CD14-positive monocyte (primary cell): ENCODE measurements around the gene COMMD1. TPM values are rescaled to one million over a fixed set of nuclear protein-coding genes. Genes with fewer than 3 reads are reported as not detected.
A peak's percentile ranks its signal among the peaks of the same experiment; 100 is the strongest.

Experiments used
- DNase-seq, 3 donors: peaks; one replicate each; pipeline ENCODE4 v3.0.0-alpha.2; 2011 to 2022
- H2AFZ ChIP-seq: 2 replicates; pipeline ENCODE4 v1.6.0; 2012; ENCODE audit warnings: mild to moderate bottlenecking, low read depth, low read length, inconsistent platforms; ENCODE audit not compliant: insufficient read depth, poor library complexity, severe bottlenecking
- H3K27ac ChIP-seq, 2 donors: 1 replicate in 1 of 2; 2 replicates in 1 of 2; pipeline ENCODE4 v1.5.1; 2012 to 2013; ENCODE audit warnings: low read length in 2 of 2, control low read depth in 1 of 2, inconsistent platforms in 1 of 2, low read depth in 1 of 2, mild to moderate bottlenecking in 1 of 2
- H3K27me3 ChIP-seq, 2 donors: one replicate each; pipeline versions ENCODE4 v1.6.0 to v1.6.1; 2011 to 2013; ENCODE audit warnings: low read length in 2 of 2; ENCODE audit not compliant: control insufficient read depth in 2 of 2, insufficient read depth in 2 of 2
- H3K36me3 ChIP-seq, 2 donors: replicated peaks in 1 of 2; 1 replicate in 1 of 2; 2 replicates in 1 of 2; pipeline versions ENCODE4 v1.5.1 to v1.6.1; 2012 to 2013; ENCODE audit warnings: low read length in 2 of 2, control low read depth in 1 of 2, inconsistent platforms in 1 of 2, mild to moderate bottlenecking in 1 of 2; ENCODE audit not compliant: insufficient read depth in 2 of 2, control insufficient read depth in 1 of 2
- H3K4me1 ChIP-seq, 2 donors: 1 replicate in 1 of 2; 2 replicates in 1 of 2; pipeline versions ENCODE4 v1.5.1 to v1.6.1; 2012 to 2013; ENCODE audit warnings: low read length in 2 of 2, control low read depth in 1 of 2, inconsistent platforms in 1 of 2, mild to moderate bottlenecking in 1 of 2, moderate library complexity in 1 of 2; ENCODE audit not compliant: insufficient read depth in 2 of 2, control insufficient read depth in 1 of 2
- H3K4me2 ChIP-seq: replicated peaks from 2 replicates; pipeline ENCODE3; 2012; ENCODE audit warnings: low read length, moderate library complexity, mild to moderate bottlenecking; ENCODE audit not compliant: poor library complexity, severe bottlenecking; ENCODE audit errors: extremely low read depth
- H3K4me3 ChIP-seq, 3 experiments: fragments of 200-600 bp in 1 of 3; sonication (generic) in 1 of 3; replicated peaks in 1 of 3; 1 replicate in 2 of 3; 2 replicates in 1 of 3; pipeline ENCODE4 v1.5.1; 2011 to 2013; ENCODE audit warnings: low read length in 3 of 3, mild to moderate bottlenecking in 3 of 3, control low read depth in 2 of 3, low read depth in 2 of 3, inconsistent platforms in 1 of 3, moderate library complexity in 1 of 3
- H3K79me2 ChIP-seq: 2 replicates; pipeline ENCODE4 v1.6.0; 2012; ENCODE audit warnings: mild to moderate bottlenecking, control low read depth, inconsistent platforms, low read length, moderate library complexity; ENCODE audit not compliant: insufficient read depth
- H3K9ac ChIP-seq: 2 replicates; pipeline ENCODE4 v1.6.0; 2017; ENCODE audit warnings: low read length, mild to moderate bottlenecking; ENCODE audit not compliant: insufficient read depth, poor library complexity, severe bottlenecking
- H3K9me3 ChIP-seq, 2 donors: replicated peaks in 1 of 2; 1 replicate in 1 of 2; 2 replicates in 1 of 2; pipeline versions ENCODE4 v1.5.1 to v1.6.1; 2012 to 2013; ENCODE audit warnings: low read length in 2 of 2, control low read depth in 1 of 2; ENCODE audit not compliant: control insufficient read depth in 1 of 2, insufficient read depth in 1 of 2
- H4K20me1 ChIP-seq: 2 replicates; pipeline ENCODE4 v1.6.0; 2012; ENCODE audit warnings: mild to moderate bottlenecking, low read length, control low read depth, moderate library complexity; ENCODE audit not compliant: insufficient read depth
- H3K27ac Mint-ChIP-seq, 7 donors: one replicate each; pipeline ENCODE4 v1.8.0; 2020; ENCODE audit warnings: mild to moderate bottlenecking in 7 of 7, mixed read lengths in 7 of 7, moderate library complexity in 6 of 7, inconsistent platforms in 2 of 7
- H3K27me3 Mint-ChIP-seq, 3 donors: one replicate each; pipeline ENCODE4 v1.8.0; 2021 to 2022; ENCODE audit warnings: low read depth in 3 of 3, mild to moderate bottlenecking in 3 of 3, mixed read lengths in 3 of 3, moderate library complexity in 3 of 3, inconsistent platforms in 1 of 3
- H3K36me3 Mint-ChIP-seq, 2 donors: one replicate each; pipeline ENCODE4 v1.8.0; 2020; ENCODE audit warnings: mixed read lengths in 2 of 2, inconsistent platforms in 1 of 2, mild to moderate bottlenecking in 1 of 2
- H3K4me1 Mint-ChIP-seq: one replicate; pipeline ENCODE4 v1.8.0; 2020; ENCODE audit warnings: mild to moderate bottlenecking, mixed read lengths
- H3K4me3 Mint-ChIP-seq, 2 donors: one replicate each; pipeline ENCODE4 v1.8.0; 2020; ENCODE audit warnings: mild to moderate bottlenecking in 2 of 2, mixed read lengths in 2 of 2, moderate library complexity in 1 of 2
- H3K9me3 Mint-ChIP-seq, 7 donors: one replicate each; pipeline ENCODE4 v1.8.0; 2020 to 2022; ENCODE audit warnings: mixed read lengths in 7 of 7, mild to moderate bottlenecking in 6 of 7, moderate library complexity in 6 of 7, inconsistent platforms in 2 of 7
- CTCF ChIP-seq: fragments of 200-600 bp; IDR thresholded peaks from one replicate; pipeline ENCODE4 v1.8.0; 2022; ENCODE audit warnings: antibody characterized with exemption, mild to moderate bottlenecking
- WGBS: methylation state at CpG from one replicate; pipeline ENCODE4 v1.1.5; 2013; ENCODE audit warnings: missing lambda C conversion rate; ENCODE audit not compliant: insufficient coverage; 5-methylcytosine and 5-hydroxymethylcytosine counted together
- intact Hi-C, 2 donors: fragments of 100-400 bp; cut with micrococcal nuclease; formaldehyde crosslinking; loops; one replicate each; pipeline versions ENCODE4 v1.15.0 to v1.15.1; 2023
- polyA plus RNA-seq, 3 donors: library from polyadenylated mRNA; depleted of rRNA in 1 of 3; unstranded in 2 of 3; stranded (reverse) in 1 of 3; fragments of 300-500 nt in 2 of 3; fragments of >200 nt in 1 of 3; fragmentation: Illumina TruSeq in 2 of 3; gene quantifications; 1 replicate in 2 of 3; 2 replicates in 1 of 3; pipeline ENCODE4 v1.2.3, GENCODE V29; 2012 to 2021

The COMMD1 gene
- polyA plus RNA-seq, 3 donors = 25.2 to 82.1 (median 70.7) TPM

- Mint-ChIP-seq H3K4me3 (no peak overlapping the region), H3K4me1 (peaks cover 16% of the 10 kb centered on the region), H3K9me3 (no peaks in the 10 kb centered on the region), H3K27ac (no peak overlapping the region), H3K27me3 (no peaks in the 10 kb centered on the region), H3K36me3 (peaks cover 5 to 21% of the 10 kb centered on the region in 2 donors)
- Histone ChIP-seq H3K4me1 (peaks cover 10 to 16% of the 10 kb centered on the region in 2 donors), H3K9me3 (no peaks in the 10 kb centered on the region), H3K79me2 (no peaks in the 10 kb centered on the region), H3K27ac (no peak overlapping the region), H4K20me1 (no peaks in the 10 kb centered on the region), H3K36me3 (peaks cover 0 to 5% of the 10 kb centered on the region in 2 donors), H3K4me2 (no peak overlapping the region), H3K4me3 (no peak overlapping the region), H3K27me3 (no peaks in the 10 kb centered on the region), H2AFZ (no peak overlapping the region), H3K9ac (no peak overlapping the region)
- intact Hi-C loops = no loop called here
- no CpG with 5 or more reads among the region's 3 CpGs for WGBS
- no peak for TF ChIP-seq CTCF
- no peak for DNase-seq
Observed at GRCh38 chr2:62007555-62007954, 102.1 kb downstream of the COMMD1 start.

GRCh38 chr2:62010632-62011256, 105.3 kb downstream of the COMMD1 start:
- Histone ChIP-seq H3K79me2 (no peaks in the 10 kb centered on the region), H2AFZ (no peak overlapping the region), H3K4me3 (no peak overlapping the region), H3K4me2 (peak overlapping the region; percentile 12), H3K27me3 (no peaks in the 10 kb centered on the region), H3K4me1 (peaks cover 26 to 35% of the 10 kb centered on the region in 2 donors), H3K9ac (no peak overlapping the region), H3K27ac (peak overlapping the region in 1 of 2 donors; percentile 55), H4K20me1 (no peaks in the 10 kb centered on the region), H3K9me3 (no peaks in the 10 kb centered on the region), H3K36me3 (no peaks in the 10 kb centered on the region)
- Mint-ChIP-seq H3K4me1 (peaks cover 35% of the 10 kb centered on the region), H3K4me3 (no peak overlapping the region), H3K27me3 (no peaks in the 10 kb centered on the region), H3K9me3 (no peaks in the 10 kb centered on the region), H3K27ac (peak overlapping the region in 6 of 7 donors; percentile 12 to 79 (median 36)), H3K36me3 (peaks cover 2 to 7% of the 10 kb centered on the region in 2 donors)
- peak in 1 of 3 donors; percentile 10 for DNase-seq
- TF ChIP-seq CTCF = no peak
- WGBS = 20% methylated on average over 3 of the region's 3 CpGs
- intact Hi-C loops = no loop called here
